Stimulated activated CD4-positive, alpha-beta T cell treated with anti-CD3 and anti-CD28 coated beads, TNF-alpha, amount 100 ng/mL, for 1 hour (primary cell): Measurements from ENCODE around the gene CYP46A1.
A peak's percentile ranks its signal among the peaks of the same experiment; 100 is the strongest.

Source experiments
- DNase-seq, 3 donors: peaks; one replicate each; pipeline ENCODE4 v3.0.0-alpha.2; 2020; ENCODE audit warnings: low read depth in 3 of 3, low spot score in 1 of 3

Gene CYP46A1

DNA sequence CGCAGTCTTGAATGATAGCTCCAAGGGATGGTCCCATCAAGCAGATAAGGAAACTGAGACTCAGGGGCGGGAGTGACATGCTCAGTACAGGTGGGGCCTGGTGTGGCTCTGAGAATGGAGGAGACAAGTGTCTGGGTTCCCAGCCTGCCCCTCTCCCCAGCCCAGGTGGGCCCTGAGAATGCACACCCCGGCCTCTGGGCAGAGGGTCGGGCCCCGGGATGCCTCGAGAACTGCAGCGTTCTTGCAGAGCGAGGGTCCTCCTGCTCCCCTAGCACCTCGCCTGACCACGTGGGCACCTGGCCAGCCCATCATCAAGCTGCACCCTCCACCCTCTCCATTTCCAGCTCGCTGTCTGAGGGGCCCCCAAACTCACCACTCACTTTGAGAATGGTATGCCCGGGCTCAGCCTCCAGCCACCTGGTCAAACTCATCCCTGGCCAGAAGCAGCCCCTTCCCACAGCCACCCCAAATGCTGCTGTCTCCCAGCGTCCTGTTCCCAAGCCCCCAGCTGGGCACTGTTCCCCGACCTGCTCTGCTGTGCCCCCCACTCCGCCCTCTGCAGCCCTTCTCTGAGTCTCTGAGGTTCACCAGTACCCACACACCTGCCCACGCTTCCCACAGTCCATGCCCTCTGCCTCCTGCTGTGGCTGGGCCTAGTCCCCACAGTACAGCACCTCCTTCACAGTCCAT, 44.3 kb downstream of the CYP46A1 start:
- DNase-seq: no peak

DNA sequence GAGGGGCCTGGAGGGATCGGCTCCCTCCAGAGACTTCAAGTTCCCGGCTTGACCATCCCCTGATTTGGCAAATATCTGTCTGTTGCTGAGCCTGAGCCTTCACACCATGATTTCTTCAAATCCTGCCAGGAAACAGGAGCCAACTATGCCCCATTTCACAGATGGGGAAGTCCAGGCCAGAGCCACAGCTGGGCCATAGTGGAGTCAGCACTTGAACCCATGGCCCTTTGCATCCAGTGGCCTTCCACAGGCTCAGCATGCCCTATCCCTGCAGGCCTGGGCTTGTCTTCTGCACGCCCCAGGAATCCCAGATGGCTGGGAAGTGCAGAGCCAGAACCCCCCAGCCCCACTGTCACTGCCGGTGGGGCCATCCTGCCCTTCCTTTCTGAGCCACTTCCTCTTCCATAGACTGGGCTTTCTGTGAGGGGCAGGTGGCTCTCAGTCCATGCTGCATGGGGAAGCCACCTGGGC, 44.9 kb downstream of the CYP46A1 start:
- DNase-seq: no peak

GRCh38 chr14:99729991-99730875, 46.1 kb downstream of the CYP46A1 start:
- peak in 2 of 3 donors; percentile 34 to 67 for DNase-seq

- DNase-seq: no peak
Observed at GRCh38 chr14:99730876-99731546, 46.9 kb downstream of the CYP46A1 start.

GRCh38 chr14:99731547-99732435, 47.7 kb downstream of the CYP46A1 start:
- DNase-seq: no peak

DNA sequence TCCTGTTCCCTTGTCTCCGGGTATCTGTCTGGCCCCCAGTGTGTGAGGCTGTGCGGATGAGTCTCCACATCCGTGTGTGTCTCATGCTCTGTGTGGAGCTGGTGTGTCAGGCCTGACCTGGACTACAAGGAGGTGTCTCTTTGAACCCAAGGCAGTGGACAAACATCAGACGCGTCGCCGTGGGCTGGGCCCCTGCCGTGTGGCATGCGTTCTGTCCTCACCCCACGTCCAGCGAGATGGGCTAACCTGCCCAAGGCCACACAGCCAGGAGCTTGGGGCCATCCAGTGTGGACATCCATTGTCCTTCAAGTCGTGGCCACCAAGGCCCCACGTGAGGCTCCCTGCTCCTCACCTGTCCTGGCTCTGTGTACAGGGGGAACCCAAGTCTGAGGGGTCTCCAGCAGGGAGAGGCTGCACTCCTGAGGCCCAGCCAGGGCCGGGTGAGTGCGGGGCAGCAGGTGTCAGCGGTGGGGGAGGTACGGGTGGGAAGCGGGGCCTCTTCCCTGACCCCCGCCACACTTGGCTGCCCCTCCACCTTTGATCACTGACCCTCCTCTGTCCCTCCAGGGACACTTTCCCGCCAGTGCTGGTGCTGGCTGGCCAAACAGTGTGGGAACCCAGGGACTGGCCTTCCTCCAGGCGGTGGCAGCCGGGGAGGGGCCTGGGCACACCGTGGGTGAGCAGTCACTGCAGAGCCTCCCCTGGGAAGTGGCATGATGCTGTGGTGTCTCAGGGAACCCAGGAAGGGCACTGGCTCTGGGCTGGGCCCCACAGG, 48.5 kb downstream of the CYP46A1 start:
- DNase-seq: no peak

DNA sequence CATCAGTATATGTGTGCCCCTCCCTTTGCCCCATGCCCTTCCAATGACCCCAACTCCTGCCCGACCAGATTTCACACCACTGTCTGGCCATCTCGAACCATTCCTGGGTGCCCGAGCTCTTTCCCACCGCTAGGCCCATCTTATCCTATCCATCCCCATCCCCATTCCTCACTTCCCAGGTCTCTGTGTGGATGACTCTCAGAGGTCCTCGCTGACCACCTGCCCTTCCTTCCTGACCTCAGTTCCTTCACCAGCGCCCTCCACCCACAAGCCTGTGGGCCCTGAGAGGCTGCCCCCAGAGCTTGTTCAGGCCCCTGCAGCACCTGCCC, 49.1 kb downstream of the CYP46A1 start:
- no peak for DNase-seq

DNA sequence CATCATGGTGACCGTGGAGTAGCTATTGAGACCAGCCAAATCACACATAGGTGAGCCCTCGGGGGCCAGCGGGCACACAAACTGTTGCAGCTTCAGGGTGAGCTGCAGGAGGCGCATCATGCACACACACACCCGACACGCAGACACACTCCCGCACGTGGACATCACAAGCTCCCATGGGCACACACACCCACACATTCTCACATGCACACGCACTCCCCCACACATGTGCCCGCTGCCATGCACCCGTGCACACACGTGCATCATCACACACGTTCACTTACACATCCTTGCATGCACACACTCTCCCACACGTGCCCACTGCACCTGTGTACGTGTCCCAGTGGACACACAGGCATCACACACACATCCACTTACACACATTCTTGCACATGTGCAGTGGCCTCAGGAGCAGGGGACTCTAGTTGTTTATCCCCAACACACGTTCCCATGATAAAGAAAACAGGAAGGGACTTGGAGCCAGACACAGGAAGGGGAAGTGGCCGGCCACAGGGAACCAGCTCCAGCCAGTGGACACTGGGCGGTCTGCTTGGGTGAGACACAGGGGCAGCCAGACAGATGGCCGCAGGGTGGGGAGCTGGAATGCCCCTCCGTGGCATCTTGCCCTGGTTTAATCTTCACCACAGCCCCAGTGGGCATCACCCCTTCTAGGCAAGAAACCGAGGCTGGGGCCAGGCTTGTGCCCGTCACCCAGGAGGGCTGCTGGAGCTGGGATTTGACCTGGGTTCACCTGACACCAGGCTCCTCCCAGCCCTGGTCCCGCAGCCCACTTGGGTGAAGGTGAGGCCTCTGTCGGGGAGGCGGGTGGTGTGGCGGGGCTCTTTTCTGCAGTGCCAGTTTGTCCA, 49.7 kb downstream of the CYP46A1 start:
- DNase-seq: no peak

- DNase-seq: no peak
Observed at GRCh38 chr14:99734406-99735051, 50.4 kb downstream of the CYP46A1 start.

DNA sequence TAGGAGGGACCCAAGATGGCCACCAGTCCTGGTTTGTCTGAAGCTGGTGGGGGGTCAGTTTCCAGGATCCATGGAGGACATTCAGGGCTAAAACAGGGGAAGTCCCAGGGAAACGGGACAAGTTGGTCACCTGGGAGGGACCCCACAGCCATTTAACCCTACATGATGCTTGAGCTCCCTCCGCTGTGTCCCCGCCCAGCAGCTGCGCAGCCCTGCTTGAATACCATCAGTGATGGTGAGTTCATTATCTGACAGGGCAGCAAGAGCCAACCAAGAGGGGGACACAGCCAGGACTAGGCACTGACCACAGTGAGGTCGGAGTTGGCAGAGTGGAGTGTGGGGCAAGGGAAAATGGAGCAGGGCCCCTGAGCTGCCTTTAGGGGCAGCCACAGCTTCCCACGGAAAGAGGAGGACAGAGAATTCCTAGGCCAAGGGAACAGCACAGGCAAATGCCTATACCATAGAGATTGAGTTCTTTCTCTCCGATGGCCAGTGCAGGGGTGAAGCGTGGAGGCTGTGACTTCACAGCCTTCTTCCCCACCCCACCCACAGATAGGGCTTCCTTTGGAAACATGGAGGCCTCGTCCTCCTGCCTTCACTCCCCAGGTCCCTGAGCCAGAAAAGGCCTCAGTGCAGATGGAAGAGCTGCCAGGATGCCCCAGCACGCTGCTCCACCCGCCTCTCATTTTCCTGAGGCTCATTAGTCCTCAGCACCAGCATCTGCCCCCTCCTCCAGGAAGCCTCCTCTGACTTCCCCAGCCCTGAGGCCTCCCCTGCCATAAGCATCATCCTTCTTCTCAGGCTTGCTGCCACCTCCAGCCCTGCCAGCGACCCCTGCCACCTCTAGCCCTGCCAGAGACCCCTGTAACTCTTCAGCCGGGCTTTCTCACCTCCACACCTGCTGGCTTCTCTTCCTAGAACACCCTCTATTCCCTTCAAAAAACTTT, 51.4 kb downstream of the CYP46A1 start:
- DNase-seq: no peak

GRCh38 chr14:99736603-99737371, 52.7 kb downstream of the CYP46A1 start:
- DNase-seq: no peak

DNA sequence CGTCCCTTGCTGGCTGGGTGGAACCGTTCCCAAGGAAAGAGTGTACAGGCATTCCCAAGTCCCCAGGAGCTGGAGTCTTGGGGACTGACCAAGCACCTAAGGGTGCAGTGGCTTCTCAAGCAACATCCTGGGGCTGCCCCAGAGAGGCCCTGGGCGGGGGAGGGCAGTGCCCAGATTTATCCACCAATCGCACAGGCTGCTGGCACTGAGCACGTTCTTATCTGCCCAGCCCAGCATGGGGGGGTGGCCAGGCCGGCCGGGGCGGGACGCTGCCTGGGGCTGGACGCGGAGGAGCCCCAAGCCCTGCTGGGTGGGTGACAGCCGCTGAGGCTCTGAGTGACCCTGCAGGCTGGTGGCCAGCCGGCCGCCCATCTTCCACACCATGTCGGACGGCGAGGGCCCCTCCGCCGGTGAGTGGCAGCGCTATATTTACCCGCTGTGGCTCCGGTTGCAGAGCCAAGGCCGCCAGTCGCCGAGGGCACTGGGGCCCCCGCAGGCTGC, 53.4 kb downstream of the CYP46A1 start:
- DNase-seq: no peak

GRCh38 chr14:99737956-99738667, 54.0 kb downstream of the CYP46A1 start:
- DNase-seq: no peak

GRCh38 chr14:99740411-99740810, 56.3 kb downstream of the CYP46A1 start:
- DNase-seq: no peak

DNA sequence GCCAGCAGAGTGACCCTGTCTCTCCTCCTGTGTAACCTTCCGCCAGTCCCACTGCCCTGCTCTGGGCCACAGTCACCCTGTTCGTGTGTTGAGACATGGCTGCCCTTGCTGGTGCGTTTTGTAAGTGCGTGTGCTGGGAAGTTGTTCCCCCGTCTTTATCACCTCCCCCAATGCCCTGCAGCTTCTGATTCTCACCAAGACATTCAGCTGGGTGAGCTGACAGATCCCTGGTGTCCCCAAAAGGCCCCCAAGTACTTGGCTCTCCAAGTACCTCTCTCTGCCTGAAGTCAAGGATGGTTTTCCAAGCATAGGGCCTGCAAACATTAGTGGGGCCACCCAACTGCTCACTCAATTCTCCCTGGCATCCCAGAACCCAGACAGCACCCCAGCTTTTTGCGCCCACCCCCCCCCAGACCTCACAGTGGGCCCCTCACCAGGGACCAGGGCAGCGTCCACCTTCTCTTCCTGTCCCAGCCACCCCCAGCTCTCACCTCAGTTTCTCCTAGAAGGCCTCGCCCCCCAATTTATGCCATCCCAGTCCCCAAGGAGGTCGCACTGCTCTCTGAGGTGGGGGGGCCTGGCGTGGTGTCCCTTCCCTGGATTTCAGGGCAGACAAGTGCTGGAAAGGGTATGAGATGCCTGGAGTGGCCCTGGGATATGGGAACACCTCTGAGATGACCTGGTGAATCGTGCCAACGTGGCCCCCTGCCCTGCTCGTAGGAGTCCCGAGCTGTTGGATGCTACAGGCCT, 57.3 kb downstream of the CYP46A1 start:
- no peak for DNase-seq
